ENCODE measurements around the gene METTL26. TPM values are rescaled to one million over a fixed set of nuclear protein-coding genes. Genes with fewer than 3 reads are reported as not detected.

The METTL26 gene
- total and polyA plus RNA-seq, 2 donors, result 26.7 to 135 TPM

DNA sequence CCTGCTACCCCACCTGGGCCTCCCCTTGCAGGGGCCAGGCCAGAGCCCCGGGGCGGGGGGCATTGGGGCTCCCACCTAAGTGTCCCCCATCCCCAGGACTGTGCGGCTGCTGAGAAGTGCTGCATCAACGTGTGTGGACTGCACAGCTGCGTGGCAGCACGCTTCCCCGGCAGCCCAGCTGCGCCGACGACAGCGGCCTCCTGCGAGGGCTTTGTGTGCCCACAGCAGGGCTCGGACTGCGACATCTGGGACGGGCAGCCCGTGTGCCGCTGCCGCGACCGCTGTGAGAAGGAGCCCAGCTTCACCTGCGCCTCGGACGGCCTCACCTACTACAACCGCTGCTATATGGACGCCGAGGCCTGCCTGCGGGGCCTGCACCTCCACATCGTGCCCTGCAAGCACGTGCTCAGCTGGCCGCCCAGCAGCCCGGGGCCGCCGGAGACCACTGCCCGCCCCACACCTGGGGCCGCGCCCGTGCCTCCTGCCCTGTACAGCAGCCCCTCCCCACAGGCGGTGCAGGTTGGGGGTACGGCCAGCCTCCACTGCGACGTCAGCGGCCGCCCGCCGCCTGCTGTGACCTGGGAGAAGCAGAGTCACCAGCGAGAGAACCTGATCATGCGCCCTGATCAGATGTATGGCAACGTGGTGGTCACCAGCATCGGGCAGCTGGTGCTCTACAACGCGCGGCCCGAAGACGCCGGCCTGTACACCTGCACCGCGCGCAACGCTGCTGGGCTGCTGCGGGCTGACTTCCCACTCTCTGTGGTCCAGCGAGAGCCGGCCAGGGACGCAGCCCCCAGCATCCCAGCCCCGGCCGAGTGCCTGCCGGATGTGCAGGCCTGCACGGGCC lies 3.4 kb downstream of the METTL26 start:
- WGBS, result 94% methylated on average over 67 of the region's 67 CpGs
- Histone ChIP-seq H3K4me1 (ENCODE audit: insufficient read depth) (no peaks in the 10 kb centered on the region), H3K27ac (ENCODE audit: low read depth) (no peak overlapping the region), H3K4me3 (ENCODE audit: low read depth, low read length) (no peak overlapping the region), H3K36me3 (ENCODE audit: insufficient read depth) (no peaks in the 10 kb centered on the region)
- DNase-seq (ENCODE audit: extremely low spot score), result no peak

DNA sequence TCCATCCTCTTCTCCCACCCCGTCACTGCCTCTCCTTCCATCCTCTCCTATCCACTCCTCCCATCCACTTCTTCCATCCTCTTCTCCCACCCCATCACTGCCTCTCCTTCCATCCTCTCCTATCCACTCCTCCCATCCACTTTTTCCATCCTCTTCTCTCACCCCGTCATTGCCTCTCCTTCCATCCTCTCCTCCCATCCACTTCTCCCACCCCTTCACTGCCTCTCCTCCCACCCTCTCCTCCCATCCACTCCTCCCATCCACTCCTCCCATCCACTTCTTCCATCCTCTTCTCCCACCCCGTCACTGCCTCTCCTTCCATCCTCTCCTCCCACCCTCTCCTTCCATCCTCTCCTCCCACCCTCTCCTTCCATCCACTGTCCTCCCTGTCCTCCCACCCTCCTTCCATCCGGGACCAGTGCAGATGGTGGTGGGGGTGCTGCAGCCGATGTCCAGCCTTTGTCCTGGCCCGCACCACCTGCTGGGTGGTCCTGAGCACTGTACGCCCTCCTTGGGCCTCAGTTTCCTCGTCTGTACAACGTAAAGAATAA lies 4.2 kb downstream of the METTL26 start:
- 51% methylated on average over 9 of the region's 9 CpGs for WGBS
- no peak overlapping the region for H3K4me3 ChIP-seq (ENCODE audit: low read depth, low read length)
- no peak for DNase-seq (ENCODE audit: extremely low spot score)
- no peaks in the 10 kb centered on the region for H3K4me1 ChIP-seq (ENCODE audit: insufficient read depth)
- H3K27ac ChIP-seq (ENCODE audit: low read depth), result no peak overlapping the region
- H3K36me3 ChIP-seq (ENCODE audit: insufficient read depth), result peaks cover 1% of the 10 kb centered on the region

DNA sequence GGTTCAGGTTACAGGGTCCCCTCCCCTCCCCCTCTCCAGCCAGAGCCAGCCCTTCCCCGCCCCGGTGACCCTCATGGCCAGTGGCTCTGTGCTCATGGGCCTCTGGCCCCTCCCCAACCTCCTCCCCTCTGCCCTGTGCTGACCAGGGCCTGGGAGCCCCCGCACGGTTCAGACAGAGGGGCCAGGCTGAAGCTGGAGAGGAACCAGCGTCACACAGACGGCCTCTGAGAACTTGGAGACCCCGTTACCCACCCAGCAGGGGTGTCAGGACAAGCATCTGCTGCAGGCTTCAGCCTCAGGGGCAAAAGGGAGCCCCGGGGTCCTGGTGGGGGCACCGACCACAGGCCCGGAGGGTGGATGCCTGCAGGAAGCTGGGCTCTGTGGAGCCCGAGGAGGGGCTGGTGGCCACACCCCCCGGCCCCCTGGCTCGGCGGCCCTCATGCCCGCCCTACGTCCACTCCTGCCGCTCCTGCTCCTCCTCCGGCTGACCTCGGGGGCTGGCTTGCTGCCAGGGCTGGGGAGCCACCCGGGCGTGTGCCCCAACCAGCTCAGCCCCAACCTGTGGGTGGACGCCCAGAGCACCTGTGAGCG lies 5.2 kb downstream of the METTL26 start, which contains the start of gene WFIKKN1:
Gene WFIKKN1 (plus strand): TSS at position 171 of the 591 bp plus-strand sequence. CDS start 269 bp downstream, at position 440.
- WGBS, result 3% methylated on average over 23 of the region's 23 CpGs
- Histone ChIP-seq H3K36me3 (ENCODE audit: insufficient read depth) (peaks cover 1% of the 10 kb centered on the region), H3K4me3 (ENCODE audit: low read depth, low read length) (no peak within 1 kb of the TSS), H3K27ac (ENCODE audit: low read depth) (no peak within 1 kb of the TSS), H3K4me1 (ENCODE audit: insufficient read depth) (no peaks in the 10 kb centered on the region)
- DNase-seq (ENCODE audit: extremely low spot score), result no peak

DNA sequence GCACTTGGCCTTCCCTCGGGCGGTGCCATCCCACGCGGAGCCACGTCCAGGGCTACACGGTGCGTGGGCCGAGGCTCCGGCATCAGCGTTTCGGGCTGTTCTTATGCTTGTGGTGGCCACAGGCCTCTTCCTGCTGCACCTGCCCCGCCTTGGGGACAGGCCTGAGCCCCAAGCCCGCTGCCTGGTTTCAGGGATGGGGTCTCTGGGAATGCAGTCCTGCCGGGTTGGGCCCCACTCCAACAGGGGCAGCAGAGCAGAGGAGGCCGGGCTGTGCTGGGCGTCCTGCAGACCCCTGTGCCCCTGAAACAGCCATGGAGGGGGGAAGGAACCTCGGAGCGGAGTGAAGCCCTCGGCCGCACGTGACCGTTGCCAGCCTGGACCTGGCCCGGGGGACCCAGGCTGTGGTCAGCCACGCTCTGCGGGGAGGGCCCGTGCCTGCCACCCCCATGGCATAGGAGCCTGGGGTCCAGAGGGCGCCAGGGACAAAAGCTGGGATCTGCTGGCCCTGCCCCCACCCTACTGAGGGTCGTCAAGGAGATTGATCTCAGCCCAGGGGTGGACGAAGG lies 5.8 kb downstream of the METTL26 start:
- H3K27ac ChIP-seq (ENCODE audit: low read depth), result no peak overlapping the region

DNA sequence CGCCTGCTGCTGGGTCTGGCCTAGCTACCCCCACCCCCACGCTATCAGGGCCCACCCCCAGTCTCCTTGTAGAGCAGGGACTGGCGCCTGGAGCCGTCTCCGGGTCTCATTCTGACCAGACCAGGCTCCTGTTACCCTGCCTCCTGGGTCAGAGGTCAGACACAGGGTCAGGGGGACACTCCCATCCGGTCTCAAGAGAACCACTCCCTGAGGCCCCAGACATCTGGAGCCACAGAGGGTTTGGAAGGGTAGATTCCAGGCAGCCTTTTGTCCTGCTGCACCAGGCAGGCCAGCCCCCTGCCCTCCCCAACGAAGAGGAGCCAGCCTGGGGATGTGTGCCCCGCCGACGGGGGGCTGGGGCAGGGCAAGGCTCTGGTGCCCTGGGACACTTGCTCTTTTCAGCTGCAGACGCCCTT lies 6.3 kb downstream of the METTL26 start:
- Histone ChIP-seq H3K36me3 (ENCODE audit: insufficient read depth) (peaks cover 1% of the 10 kb centered on the region), H3K27ac (ENCODE audit: low read depth) (no peak overlapping the region)
- DNase-seq (ENCODE audit: extremely low spot score), result no peak

More for the DNA sequence above, 5.8 kb downstream of the METTL26 start:
- Histone ChIP-seq H3K4me1 (ENCODE audit: insufficient read depth) (no peaks in the 10 kb centered on the region), H3K4me3 (ENCODE audit: low read depth, low read length) (no peak overlapping the region), H3K36me3 (ENCODE audit: insufficient read depth) (peaks cover 1% of the 10 kb centered on the region)
- 34% methylated on average over 29 of the region's 29 CpGs for WGBS
- DNase-seq (ENCODE audit: extremely low spot score), result no peak

DNA sequence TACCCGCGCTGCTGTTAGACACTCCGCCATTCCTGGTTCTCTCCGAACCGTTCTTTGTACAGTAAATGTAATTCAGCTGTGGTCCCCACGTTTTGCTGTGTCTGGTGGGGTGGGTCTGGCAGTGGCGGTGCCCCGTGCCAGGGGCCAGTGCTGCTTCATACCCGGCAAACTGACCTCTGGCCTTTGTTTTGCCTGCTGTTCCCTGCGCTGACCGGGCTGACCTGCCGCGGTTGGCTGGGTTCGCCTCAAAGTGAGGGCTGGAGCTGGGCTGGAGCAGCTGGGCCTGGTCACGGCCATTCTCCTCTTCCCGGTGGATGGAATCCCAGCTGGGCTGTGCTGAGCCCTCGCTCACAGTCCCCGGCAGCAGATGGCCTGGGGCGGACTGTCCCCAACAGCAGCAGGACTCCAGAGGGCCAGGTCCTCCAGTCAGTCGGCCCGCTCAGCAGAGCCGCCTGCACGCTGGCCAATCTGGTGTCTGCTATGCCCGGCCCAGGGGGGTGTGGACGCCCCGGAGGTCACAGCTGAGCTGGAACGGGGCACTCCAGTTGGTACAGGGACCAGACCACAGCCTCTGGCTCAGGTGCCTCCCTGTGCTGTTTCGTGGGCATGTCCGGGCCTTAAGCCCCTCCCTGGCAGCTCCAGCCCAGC lies 6.8 kb downstream of the METTL26 start:
- no peak for DNase-seq (ENCODE audit: extremely low spot score)
- Histone ChIP-seq H3K27ac (ENCODE audit: low read depth) (no peak overlapping the region), H3K4me1 (ENCODE audit: insufficient read depth) (no peaks in the 10 kb centered on the region), H3K36me3 (ENCODE audit: insufficient read depth) (peaks cover 1% of the 10 kb centered on the region), H3K4me3 (ENCODE audit: low read depth, low read length) (no peak overlapping the region)
- 63% methylated on average over 29 of the region's 29 CpGs for WGBS

More for the DNA sequence above, 6.3 kb downstream of the METTL26 start:
- 39% methylated on average over 11 of the region's 11 CpGs for WGBS
- Histone ChIP-seq H3K4me3 (ENCODE audit: low read depth, low read length) (no peak overlapping the region), H3K4me1 (ENCODE audit: insufficient read depth) (no peaks in the 10 kb centered on the region)

DNA sequence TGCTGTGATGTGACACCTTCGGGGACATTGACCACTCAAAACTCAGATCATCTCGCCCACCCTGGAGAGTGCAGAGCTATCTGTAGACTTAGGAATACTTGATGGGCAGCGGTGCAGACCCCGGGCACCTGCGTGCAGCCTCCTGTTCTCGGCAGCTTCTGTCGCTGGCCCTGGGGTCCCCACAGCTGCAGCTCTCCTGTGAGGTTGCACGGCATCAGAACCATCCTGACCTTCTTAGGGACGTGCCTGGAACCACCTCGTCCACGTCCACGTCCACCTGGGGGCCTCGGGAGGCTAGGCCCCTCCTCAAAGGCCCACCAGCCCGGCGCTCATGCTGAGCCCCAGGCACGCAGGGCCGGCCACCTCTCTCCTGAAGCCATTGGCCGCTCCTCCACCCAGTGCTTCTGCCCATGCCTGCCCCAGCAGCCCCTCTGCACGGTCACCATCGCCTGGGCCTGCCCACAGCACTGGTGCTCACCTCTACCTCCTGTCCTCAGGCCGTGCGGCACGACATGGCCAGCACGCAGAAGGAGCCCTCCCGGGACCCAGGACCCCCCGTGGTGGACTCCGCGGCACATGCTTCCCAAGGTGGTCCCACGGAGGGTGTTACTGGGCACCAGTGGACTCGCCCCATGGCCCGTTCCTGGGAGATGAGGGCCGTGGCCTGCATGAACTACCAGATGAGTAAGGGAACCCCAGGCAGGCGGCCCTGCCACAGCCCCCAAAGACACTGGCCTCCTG lies 7.6 kb downstream of the METTL26 start:
- no peak overlapping the region for H3K4me3 ChIP-seq (ENCODE audit: low read depth, low read length)
- no peaks in the 10 kb centered on the region for H3K4me1 ChIP-seq (ENCODE audit: insufficient read depth)
- no peak overlapping the region for H3K27ac ChIP-seq (ENCODE audit: low read depth)
- peaks cover 1% of the 10 kb centered on the region for H3K36me3 ChIP-seq (ENCODE audit: insufficient read depth)
- WGBS, result 93% methylated on average over 33 of the region's 33 CpGs
- DNase-seq (ENCODE audit: extremely low spot score), result no peak

GRCh38 chr16:627454-628239 lies 8.5 kb downstream of the METTL26 start:
- H3K27ac ChIP-seq (ENCODE audit: low read depth), result no peak overlapping the region
- peaks cover 1% of the 10 kb centered on the region for H3K36me3 ChIP-seq (ENCODE audit: insufficient read depth)
- no peak for DNase-seq (ENCODE audit: extremely low spot score)
- WGBS, result 86% methylated on average over 50 of the region's 50 CpGs
- no peak overlapping the region for H3K4me3 ChIP-seq (ENCODE audit: low read depth, low read length)
- no peaks in the 10 kb centered on the region for H3K4me1 ChIP-seq (ENCODE audit: insufficient read depth)

GRCh38 chr16:626787-627453 lies 9.2 kb downstream of the METTL26 start:
- no peak overlapping the region for H3K27ac ChIP-seq (ENCODE audit: low read depth)
- 92% methylated on average over 29 of the region's 29 CpGs for WGBS
- no peak for DNase-seq (ENCODE audit: extremely low spot score)
- H3K4me3 ChIP-seq (ENCODE audit: low read depth, low read length), result no peak overlapping the region
- no peaks in the 10 kb centered on the region for H3K4me1 ChIP-seq (ENCODE audit: insufficient read depth)
- H3K36me3 ChIP-seq (ENCODE audit: insufficient read depth), result peaks cover 1% of the 10 kb centered on the region

- DNase-seq (ENCODE audit: extremely low spot score), result no peak
- Histone ChIP-seq H3K36me3 (ENCODE audit: insufficient read depth) (peaks cover 1% of the 10 kb centered on the region), H3K4me3 (ENCODE audit: low read depth, low read length) (no peak overlapping the region), H3K4me1 (ENCODE audit: insufficient read depth) (no peaks in the 10 kb centered on the region), H3K27ac (ENCODE audit: low read depth) (no peak overlapping the region)
- WGBS, result 94% methylated on average over 35 of the region's 35 CpGs
These were observed 9.9 kb downstream of the METTL26 start for GRCh38 chr16:625977-626765.

DNA sequence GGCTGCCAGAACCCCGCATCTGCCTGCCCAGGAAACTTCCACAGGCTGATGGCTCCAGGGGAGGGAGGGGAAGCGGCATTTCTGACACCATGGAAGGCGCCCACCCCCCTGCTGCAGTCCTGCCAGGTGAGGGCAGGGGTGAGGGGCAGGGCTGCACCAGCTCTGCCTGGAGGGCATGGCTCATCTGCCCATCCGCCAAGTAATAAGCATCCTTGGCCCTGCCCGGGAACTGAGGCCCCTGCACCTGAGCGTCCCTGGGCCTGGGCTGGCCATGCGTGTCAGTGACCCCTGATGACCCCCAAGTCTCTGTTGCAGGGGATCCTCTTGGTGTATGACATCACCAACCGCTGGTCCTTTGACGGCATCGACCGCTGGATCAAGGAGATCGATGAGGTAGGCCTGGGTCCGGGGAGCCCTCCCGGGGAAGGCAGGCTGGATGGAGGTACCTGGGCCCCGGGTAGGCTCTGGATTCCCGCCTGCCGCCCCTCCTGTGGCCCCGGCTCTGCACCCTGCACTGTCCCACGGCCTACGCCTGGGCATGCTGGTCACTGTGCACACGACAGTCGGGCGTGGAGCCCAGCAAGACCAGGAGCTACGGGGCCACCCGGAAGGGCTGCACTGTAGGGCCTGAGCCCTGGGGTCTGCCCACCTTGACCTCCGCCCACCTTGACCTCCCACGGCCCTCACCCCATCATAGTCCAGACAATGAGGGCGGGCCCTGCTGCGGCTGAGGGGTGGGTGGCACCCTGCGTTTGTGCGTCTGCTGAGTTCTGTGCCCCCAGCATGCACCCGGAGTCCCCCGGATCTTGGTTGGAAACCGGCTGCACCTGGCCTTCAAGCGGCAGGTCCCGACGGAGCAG lies 10.8 kb downstream of the METTL26 start:
- 94% methylated on average over 37 of the region's 37 CpGs for WGBS
- no peak for DNase-seq (ENCODE audit: extremely low spot score)
- Histone ChIP-seq H3K27ac (ENCODE audit: low read depth) (no peak overlapping the region), H3K4me3 (ENCODE audit: low read depth, low read length) (no peak overlapping the region), H3K4me1 (ENCODE audit: insufficient read depth) (no peaks in the 10 kb centered on the region), H3K36me3 (ENCODE audit: insufficient read depth) (peaks cover 1% of the 10 kb centered on the region)

Data from urinary bladder (tissue), 4 donors.